Superior temporal gyrus (tissue), 1 donor: ENCODE measurements around the gene SCLY.
"Not testable (repeated sequence)": the region's sequence is repeated elsewhere in the genome, so short reads cannot be mapped to it uniquely, and the experiment has no call there.

Experiments used
- DNase-seq: peaks from one replicate; pipeline ENCODE4 v3.0.0-alpha.2; 2016; ENCODE audit errors: extremely low spot score

The SCLY gene

DNA sequence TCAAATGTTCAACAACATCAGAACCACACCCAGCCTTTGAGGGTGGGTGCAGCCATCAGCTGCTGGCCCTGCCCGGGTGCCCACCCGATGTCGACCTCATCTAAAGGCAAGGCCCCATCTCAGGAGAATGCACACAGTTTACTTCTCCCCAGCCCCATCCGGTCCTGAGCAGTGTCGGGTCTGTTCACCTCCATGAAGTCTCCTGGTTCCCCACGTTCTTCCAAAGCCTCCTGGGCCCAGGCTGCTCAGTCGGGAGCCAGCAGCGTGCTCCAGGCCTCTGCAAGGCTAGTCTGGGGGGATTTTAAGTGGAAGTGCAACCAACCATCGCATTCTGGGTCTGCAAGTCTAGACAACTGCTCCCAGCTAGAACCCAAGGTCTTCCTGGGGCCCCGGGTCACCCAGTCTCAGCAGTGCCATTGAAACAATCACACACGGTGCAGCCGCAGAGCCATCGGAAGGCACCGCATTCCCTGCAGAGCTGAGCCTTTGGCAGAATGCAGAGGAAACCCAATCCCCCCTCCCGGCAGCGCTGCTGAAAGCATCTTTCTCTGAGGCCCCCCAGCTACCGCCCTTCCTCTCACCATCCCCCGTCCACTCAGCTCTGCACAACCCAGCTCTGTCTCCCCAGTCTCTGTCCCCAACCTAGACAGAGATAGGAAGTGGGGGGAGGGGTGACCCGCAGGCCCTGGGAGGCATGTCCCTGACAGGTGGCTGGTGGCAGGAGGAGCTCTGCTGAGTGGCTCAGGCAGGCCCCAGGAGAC, 47.8 kb downstream of the SCLY start:
- no peak for DNase-seq

- DNase-seq, result no peak
Observed at GRCh38 chr2:238113611-238114010, 52.8 kb downstream of the SCLY start.

GRCh38 chr2:238114331-238114841, 53.6 kb downstream of the SCLY start:
- no peak for DNase-seq

DNA sequence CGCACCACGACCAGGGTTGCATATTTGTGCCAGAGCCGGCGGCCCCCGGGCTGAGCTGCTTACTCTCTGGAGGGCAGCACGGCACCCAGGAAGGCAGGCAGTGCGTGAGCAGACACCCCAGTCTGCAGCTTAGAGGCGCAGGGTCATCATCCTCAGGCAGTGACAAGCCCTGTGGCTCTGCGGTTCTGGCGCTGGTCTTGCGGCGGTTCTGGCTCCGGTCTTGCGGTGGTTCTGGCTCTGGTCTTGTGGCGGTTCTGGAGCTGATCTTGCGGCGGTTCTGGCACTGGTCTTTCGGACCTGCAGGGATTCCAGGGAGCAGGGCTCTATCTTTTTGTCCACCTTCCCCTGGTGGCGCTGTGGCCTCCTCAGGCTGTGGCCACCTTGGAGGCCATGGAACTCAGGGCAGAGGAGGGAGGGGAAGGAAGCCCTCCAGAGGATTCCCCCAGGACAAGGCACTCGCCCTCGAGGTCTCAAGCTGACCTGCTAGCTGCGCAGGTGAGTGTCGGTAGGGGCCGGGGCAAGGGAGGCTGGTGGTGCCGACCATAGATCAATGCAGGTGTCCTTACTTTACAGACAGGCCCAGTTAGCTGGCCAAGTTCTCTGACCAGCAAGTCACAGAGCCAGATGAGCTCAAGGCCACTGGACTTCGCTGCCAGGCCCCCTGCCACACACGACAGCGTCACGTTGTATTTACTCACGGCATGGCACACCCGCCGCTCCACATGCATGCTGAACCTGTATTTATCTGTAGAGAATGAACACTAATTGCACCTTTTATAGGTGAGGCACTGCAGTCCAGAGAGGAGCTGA, 54.3 kb downstream of the SCLY start:
- no peak for DNase-seq

- DNase-seq, result not testable (repeated sequence)
Observed at GRCh38 chr2:238115709-238116108, 54.9 kb downstream of the SCLY start.

GRCh38 chr2:238116298-238117198, 55.7 kb downstream of the SCLY start:
- DNase-seq, result no peak

GRCh38 chr2:238117199-238118154, 56.7 kb downstream of the SCLY start:
- DNase-seq, result no peak

- no peak for DNase-seq
Observed at GRCh38 chr2:238119756-238120462, 59.1 kb downstream of the SCLY start.

DNA sequence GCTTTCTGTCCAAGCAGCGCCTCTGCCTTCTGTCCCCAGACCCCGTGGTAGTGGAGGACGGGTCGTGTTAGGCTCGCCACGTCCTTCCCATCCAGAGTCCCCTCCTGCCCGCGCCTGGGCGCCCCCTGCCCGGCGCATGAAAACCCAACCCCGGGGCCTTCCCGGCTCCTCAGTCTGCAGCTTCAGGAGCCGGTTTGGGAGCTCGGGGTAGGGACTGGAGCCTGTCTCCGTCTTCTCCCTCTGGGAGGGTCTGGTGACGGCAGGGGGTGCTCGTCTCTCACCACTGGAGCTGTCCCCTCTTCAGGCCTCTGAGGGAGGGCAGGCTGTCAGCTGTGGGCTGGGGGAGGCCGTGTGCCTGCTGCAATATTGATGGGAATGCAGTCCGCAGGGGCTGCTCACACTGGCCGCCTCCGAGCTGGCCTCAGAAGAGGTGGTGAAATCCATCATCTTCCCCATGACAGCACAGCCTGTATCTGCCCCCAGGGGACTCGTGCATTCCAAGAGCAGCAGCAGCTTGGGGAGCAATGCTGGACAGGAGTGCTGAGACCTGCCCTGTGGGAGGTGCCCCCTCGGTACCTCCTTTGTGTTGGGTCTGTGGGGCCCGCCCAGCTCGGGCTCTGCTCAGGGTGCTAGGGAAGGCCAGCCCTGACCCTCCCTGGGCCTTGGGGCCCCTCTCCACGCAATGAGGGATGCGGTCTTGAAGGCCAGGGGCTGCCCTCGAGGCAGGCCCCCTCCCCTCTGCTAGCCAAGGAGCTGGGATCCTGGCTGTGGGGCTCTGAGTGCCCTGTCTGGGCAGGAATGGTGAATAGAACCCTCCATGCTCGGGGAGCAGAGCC, 59.9 kb downstream of the SCLY start:
- no peak for DNase-seq

DNA sequence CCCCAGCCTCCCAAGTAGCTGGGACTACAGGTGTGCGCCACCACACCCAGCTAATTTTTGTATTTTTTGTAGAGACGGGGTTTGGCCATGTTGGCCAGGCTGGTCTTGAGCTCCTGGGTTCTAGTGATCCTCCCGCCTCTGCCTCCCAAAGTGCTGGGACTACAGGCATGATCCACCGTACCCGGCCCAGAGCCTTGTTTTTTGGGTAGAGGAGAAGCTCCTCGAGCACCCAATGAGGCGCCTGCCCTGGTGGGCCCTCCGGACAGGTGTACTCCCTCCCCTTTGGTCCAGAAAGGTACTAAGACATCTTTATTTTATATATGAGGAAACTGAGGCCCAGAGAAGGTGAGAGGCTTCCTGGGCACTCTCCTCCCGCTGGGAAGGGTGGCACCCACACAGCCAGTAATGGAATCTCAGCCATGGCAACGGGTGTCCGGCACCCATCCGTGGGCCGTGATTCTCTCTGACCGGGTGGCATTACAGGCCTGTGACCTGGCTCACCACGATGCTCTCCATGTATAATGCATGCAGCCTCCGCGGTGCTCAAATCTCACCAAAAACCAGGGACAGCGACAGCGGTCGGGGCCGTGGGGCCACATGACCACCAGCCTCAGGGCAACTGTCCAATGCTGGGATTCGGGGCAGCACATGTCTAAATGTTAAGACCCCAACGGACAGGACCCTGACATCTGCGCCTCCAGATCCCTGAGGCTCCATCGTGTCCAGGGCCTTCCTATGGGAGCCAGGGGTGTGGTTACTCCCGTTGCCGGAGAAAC, 60.9 kb downstream of the SCLY start:
- no peak for DNase-seq

DNA sequence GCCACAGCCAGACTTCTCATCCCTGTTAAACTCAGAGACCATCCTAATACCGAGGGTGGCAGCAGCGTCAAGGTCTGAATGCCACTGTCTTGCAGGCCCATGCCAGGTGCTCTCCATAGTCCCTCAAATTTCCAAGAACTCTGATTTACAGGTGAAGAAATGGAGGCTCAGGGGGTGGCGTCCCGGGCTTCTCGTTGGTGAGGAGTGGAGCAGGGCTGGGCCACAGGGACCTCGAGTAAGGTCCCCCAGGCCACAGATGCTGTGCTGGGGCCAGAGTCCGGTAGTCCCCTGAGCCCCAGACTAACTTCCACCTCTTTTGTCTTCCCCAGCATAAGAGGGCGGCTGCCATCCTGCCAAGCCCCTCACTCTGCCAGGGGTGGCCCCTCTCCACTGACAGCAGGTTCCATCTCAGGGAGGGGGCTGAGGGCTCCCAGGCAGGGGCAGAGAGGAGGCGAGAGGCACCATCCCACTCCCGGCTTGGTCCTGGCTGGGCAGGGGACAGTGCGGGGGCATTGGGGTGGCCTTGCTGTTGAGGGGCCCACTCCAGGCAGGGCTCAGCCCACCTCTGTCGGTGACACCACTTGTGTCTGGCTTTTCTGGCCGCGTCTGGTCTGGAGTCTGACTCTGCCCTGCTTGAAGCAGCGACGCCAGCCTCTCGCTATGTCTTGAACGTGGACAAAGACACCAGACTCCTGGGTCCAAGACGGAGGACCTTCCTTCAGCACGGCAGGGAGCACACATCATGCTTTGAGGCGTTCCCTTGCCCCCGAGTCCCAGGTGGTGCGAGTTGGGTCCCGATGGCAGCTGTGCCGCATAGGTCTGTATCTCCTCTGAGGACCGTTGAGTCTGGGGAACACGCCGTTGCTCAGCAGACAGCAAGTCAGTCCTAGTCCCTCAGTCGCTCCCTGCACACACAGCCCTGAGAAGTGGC, 61.8 kb downstream of the SCLY start:
- no peak for DNase-seq

DNA sequence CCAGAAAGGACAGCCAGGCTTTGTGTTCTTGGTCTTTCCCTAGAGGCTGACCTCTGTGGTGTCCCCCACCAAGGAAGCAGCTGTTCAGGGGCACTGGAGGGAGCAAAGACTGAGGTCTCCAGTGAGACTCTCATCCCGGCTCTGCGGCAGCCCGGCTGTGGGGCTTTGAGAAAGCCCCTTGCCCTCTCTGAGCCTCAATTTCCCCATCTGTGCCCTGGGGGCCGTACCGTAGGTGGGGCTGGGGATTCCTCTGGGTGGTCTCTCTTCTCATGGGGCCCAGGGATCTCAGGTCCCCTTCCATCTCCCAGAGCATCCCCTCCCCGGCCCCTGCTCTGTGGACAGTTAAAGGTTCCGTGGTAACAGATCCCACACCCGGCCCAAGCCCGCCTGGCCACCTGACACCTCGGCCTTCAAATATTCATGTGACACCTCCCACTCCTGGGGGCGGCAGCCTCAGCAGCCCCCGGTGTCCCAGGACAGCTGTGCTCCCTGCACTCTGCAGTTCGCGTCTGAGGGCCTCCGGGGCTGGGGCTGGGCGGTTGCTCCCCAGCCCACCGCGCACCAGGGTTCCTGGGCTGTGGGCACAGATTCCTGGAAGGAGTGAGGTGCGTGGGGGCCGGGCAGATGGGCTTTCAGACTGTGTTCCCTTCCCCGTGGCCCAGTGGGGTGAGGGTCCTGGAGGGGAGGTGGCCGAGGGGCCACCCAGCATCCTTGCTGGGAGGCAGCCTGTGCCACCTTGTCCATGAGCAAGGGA, 62.6 kb downstream of the SCLY start:
- no peak for DNase-seq

DNA sequence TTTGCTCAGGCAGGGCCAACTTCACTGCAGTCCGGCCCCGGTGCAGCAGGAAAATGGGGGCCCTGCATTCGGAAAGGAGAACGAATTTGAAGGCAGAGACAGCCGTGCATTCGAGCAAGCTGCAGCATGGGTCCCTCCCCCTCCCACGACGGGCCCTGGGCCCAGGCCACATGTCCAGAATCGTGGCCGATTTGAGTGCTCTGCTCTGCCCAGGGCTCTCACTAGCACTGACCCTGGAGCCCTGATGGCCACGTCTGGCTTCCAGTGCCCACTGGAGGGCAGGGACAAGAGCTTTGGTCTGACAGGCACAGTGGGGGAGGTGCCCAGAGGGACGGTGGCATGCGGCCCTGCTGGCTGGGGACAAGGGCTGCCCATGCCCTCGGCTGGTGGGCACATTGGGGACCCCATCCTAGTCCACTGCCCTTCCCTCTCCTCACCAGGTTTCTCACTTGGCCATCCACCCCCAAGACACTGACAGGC, 63.2 kb downstream of the SCLY start:
- no peak for DNase-seq

DNA sequence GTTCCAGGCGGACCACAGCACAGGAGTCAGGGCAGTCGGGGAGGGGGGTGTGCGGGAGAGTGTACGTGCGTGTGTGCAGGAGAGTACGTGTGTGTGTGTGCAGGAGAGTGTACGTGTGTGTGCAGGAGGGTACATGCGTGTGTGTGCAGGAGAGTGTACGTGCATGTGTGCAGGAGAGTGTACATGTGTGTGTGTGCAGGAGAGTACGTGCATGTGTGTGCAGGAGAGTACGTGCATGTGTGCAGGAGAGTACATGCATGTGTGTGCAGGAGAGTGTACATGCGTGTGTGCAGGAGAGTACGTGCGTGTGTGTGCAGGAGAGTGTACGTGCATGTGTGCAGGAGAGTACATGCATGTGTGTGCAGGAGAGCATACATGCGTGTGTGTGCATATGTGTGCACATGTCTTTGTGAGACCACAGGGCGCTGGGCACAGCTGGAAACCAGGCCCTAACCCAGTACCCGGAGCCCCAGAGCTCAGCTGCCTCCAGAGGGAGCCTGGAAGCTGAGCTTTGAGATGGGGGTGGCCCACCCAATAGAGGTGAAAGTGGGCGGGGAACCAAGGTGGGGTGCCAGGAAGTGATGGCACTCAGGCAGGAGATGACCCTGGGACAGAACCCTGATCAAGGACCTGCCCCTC, 63.8 kb downstream of the SCLY start:
- DNase-seq, result no peak

DNA sequence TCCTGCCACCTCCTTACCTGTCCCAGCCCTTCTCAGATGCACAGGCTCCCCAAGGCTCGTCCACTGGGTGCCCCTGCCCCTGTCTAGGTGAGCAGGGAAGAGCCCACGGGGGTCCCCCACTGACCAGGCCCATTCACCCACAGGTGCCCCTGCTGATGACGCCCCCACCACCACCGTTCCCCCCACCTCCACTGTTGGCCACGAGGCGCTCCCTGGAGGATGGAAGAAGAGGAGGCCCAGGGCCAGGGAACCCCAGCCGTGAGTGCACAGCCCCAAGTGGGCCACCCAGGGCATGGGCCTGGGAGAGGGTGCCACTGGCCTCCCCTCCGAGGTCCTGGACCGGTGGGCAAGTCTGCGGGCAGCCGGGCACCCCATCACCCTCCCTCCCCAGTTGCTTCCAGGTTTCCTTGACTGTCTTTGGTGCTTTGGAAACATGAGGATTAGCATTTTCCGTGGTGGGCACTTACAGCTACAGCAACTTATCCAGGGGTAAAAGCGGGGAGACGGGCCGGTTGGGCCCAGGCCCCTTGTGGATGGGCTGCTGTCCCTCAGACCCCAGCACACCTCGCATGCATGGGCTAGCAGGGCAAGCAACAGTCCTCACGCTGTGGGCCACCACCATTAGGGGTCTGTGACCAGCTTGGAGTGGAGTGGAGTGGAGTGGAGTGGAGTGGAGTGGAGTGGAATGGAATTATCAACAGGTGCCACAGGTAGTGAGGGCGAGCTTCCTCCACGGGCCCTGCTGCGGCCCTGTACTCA, 64.5 kb downstream of the SCLY start:
- DNase-seq, result no peak
